Measurements from ENCODE around the gene MIS12.

- TF ChIP-seq POLR2AphosphoS5 (IDR thresholded peaks at IDR 0.05) (no peak), POLR2A (IDR thresholded peaks at IDR 0.05) (no peak), EP300 (IDR thresholded peaks at IDR 0.05; ENCODE audit: low read depth) (no peak)
- TF ChIP-seq, protein P1, sequence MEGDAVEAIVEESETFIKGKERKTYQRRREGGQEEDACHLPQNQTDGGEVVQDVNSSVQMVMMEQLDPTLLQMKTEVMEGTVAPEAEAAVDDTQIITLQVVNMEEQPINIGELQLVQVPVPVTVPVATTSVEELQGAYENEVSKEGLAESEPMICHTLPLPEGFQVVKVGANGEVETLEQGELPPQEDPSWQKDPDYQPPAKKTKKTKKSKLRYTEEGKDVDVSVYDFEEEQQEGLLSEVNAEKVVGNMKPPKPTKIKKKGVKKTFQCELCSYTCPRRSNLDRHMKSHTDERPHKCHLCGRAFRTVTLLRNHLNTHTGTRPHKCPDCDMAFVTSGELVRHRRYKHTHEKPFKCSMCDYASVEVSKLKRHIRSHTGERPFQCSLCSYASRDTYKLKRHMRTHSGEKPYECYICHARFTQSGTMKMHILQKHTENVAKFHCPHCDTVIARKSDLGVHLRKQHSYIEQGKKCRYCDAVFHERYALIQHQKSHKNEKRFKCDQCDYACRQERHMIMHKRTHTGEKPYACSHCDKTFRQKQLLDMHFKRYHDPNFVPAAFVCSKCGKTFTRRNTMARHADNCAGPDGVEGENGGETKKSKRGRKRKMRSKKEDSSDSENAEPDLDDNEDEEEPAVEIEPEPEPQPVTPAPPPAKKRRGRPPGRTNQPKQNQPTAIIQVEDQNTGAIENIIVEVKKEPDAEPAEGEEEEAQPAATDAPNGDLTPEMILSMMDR (IDR thresholded peaks at IDR 0.05), result no peak
Measured at GRCh38 chr17:5513628-5514027, 27.3 kb downstream of the MIS12 start.

Data from transverse colon (tissue), 4 donors.